Activated CD8-positive, alpha-beta memory T cell treated with anti-CD3 and anti-CD28 coated beads for 1 hour (primary cell): ENCODE data around the gene ERMARD.

ENCODE experiments used
- DNase-seq, 2 donors: peaks; one replicate each; pipeline ENCODE4 v3.0.0-alpha.2; 2020; ENCODE audit warnings: low read depth in 1 of 2; ENCODE audit errors: extremely low read depth in 1 of 2

Gene ERMARD

GRCh38 chr6:169820358-169820757, 68.9 kb downstream of the ERMARD start:
- no peak for DNase-seq

- no peak for DNase-seq
Measured at GRCh38 chr6:169824021-169824420, 72.6 kb downstream of the ERMARD start.

DNA sequence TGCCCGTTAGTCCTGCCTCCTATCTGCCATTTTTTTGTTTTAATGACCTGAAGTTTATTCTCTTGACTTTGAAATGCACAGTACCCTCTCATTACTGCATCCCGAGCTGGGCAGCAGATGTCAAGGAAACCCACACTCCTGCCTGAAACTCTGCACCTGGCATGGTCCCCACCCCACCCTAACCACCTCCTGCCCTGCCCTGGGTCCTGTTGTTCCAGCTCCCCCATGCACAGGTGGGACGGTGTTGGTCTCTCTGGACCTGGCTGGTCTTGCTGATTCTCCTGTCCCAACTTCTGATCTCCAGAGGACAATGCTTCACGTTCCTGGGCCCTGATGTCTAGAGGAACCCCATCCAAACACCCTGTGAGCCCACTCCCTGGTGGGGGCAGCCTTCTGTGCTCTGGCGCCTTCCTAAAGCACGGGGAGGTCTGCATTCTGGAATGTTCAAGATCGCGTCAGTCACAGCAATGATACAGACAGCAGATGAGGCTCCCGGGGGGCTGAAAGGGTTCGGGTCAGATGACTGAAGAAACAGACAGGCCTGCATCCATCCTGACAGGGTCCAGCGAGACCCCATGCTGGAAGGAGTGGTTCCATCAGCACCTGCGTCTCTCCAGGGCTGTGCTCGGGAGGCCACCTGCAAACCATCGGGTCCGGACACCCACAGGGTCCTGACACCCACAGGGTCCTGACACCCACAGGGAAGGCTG, 73.6 kb downstream of the ERMARD start:
- no peak for DNase-seq

- no peak for DNase-seq
Measured at GRCh38 chr6:169825558-169826225, 74.3 kb downstream of the ERMARD start.

GRCh38 chr6:169826697-169827096, 75.3 kb downstream of the ERMARD start:
- DNase-seq, result no peak

- no peak for DNase-seq
Measured at GRCh38 chr6:169827290-169827717, 75.9 kb downstream of the ERMARD start.

GRCh38 chr6:169828176-169828575, 76.8 kb downstream of the ERMARD start:
- DNase-seq, result no peak

- no peak for DNase-seq
Measured at GRCh38 chr6:169829786-169830185, 78.4 kb downstream of the ERMARD start.

GRCh38 chr6:169830876-169831275, 79.5 kb downstream of the ERMARD start:
- DNase-seq, result no peak
